ENCODE data around the gene RNF17. TPM values are rescaled to one million over a fixed set of nuclear protein-coding genes. Genes with fewer than 3 reads are reported as not detected.

RNF17 gene
- total and polyA plus RNA-seq, 2 donors (not counting 1 experiment from before 2014, with no cell fraction given) = not detected

DNA sequence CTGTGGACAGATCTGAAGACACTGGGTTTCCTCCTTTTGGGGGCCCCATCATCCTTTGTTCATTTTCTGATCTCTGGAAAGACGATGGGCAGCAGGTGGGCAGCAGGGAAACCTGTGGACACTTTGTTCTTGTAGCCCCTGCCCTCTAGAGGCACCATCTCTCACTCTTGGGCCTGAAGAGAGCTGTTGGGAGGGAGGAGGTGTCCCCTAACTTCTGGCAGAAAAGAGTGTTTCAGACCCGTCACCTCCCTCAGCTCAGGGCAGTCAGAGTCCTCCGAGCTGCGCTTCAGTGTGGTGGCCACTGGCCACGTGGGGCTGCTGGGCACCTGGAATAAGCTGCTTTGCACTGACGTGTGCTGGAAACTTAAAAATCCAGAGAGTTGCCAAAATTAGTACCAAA is 26.9 kb upstream of the RNF17 start:
- no peak overlapping the region for H3K27ac ChIP-seq (ENCODE audit: insufficient read depth, low read length)
- H2AFZ ChIP-seq (ENCODE audit: low read length) = no peak overlapping the region
- H3K36me3 ChIP-seq (ENCODE audit: control insufficient read depth, insufficient read depth, low read length) = no peaks in the 10 kb centered on the region
- no peaks in the 10 kb centered on the region for H3K4me1 ChIP-seq (ENCODE audit: control insufficient read depth, extremely low read depth, insufficient read depth, low read length)
- H3K79me2 ChIP-seq (ENCODE audit: control insufficient read depth, insufficient read depth, low read length) = no peaks in the 10 kb centered on the region
- DNase-seq (ENCODE audit: low read depth in 2 of 2) = no peak
- H3K9ac ChIP-seq (ENCODE audit: insufficient read depth, low read length) = no peak overlapping the region
- no peaks in the 10 kb centered on the region for H4K20me1 ChIP-seq (ENCODE audit: control insufficient read depth, extremely low read depth, insufficient read depth, low read length)
- no peak overlapping the region for H3K4me3 ChIP-seq (replicated peaks in 1 of 4; ENCODE audit: control extremely low read depth in 1 of 4, insufficient read depth in 1 of 4, low read depth in 3 of 4, low read length in 4 of 4)
- no peak for TF ChIP-seq EZH2 (IDR thresholded peaks at IDR 0.05; ENCODE audit: low read length, missing control alignments)
- TF ChIP-seq, protein P1, sequence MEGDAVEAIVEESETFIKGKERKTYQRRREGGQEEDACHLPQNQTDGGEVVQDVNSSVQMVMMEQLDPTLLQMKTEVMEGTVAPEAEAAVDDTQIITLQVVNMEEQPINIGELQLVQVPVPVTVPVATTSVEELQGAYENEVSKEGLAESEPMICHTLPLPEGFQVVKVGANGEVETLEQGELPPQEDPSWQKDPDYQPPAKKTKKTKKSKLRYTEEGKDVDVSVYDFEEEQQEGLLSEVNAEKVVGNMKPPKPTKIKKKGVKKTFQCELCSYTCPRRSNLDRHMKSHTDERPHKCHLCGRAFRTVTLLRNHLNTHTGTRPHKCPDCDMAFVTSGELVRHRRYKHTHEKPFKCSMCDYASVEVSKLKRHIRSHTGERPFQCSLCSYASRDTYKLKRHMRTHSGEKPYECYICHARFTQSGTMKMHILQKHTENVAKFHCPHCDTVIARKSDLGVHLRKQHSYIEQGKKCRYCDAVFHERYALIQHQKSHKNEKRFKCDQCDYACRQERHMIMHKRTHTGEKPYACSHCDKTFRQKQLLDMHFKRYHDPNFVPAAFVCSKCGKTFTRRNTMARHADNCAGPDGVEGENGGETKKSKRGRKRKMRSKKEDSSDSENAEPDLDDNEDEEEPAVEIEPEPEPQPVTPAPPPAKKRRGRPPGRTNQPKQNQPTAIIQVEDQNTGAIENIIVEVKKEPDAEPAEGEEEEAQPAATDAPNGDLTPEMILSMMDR (conservative IDR thresholded peaks at IDR 0.05 in 1 of 2, IDR thresholded peaks at IDR 0.05 in 1 of 2; ENCODE audit: low read depth in 1 of 2, low read length in 2 of 2) = no peak
- H3K27me3 ChIP-seq (ENCODE audit: control insufficient read depth, insufficient read depth, low read length) = no peaks in the 10 kb centered on the region
- H3K9me3 ChIP-seq (ENCODE audit: control insufficient read depth, insufficient read depth, low read depth, low read length) = no peaks in the 10 kb centered on the region
- H3K4me2 ChIP-seq (ENCODE audit: extremely low read depth, insufficient read depth, low read length) = no peak overlapping the region

DNA sequence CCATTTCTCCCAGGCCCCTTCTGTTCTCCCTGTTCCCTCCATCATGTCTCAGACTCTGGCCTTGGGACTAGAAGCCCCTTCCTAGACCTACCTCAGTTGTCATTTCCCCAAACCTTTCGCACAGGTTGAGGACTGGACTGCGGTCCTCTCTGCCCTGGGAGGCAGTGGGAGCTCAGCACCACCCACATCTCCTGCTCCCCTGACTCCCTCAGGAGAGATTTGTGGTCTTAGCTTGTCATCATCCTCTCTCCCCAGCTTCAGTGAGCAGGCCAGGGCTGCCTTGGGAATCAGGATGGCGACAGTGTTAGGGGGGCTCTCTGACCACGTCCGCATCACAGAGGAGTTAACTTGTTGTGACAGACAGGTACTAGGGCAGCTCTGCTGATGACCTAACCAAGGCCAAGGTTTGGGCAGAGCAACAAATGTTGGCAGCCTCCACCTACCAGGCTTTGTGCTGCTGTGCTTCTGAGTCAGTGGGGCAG is 25.6 kb upstream of the RNF17 start:
- H3K4me2 ChIP-seq (ENCODE audit: extremely low read depth, insufficient read depth, low read length) = no peak overlapping the region
- no peaks in the 10 kb centered on the region for H3K4me1 ChIP-seq (ENCODE audit: control insufficient read depth, extremely low read depth, insufficient read depth, low read length)
- no peaks in the 10 kb centered on the region for H3K79me2 ChIP-seq (ENCODE audit: control insufficient read depth, insufficient read depth, low read length)
- H3K36me3 ChIP-seq (ENCODE audit: control insufficient read depth, insufficient read depth, low read length) = no peaks in the 10 kb centered on the region
- no peaks in the 10 kb centered on the region for H3K27me3 ChIP-seq (ENCODE audit: control insufficient read depth, insufficient read depth, low read length)
- H2AFZ ChIP-seq (ENCODE audit: low read length) = no peak overlapping the region
- no peaks in the 10 kb centered on the region for H4K20me1 ChIP-seq (ENCODE audit: control insufficient read depth, extremely low read depth, insufficient read depth, low read length)
- no peaks in the 10 kb centered on the region for H3K9me3 ChIP-seq (ENCODE audit: control insufficient read depth, insufficient read depth, low read depth, low read length)
- no peak for TF ChIP-seq EZH2 (IDR thresholded peaks at IDR 0.05; ENCODE audit: low read length, missing control alignments)
- TF ChIP-seq, protein P1 (conservative IDR thresholded peaks at IDR 0.05 in 1 of 2, IDR thresholded peaks at IDR 0.05 in 1 of 2; ENCODE audit: low read depth in 1 of 2, low read length in 2 of 2) = no peak
- DNase-seq (ENCODE audit: low read depth in 2 of 2) = no peak
- H3K4me3 ChIP-seq (replicated peaks in 1 of 4; ENCODE audit: control extremely low read depth in 1 of 4, insufficient read depth in 1 of 4, low read depth in 3 of 4, low read length in 4 of 4) = no peak overlapping the region
- no peak overlapping the region for H3K27ac ChIP-seq (ENCODE audit: insufficient read depth, low read length)
- H3K9ac ChIP-seq (ENCODE audit: insufficient read depth, low read length) = no peak overlapping the region

DNA sequence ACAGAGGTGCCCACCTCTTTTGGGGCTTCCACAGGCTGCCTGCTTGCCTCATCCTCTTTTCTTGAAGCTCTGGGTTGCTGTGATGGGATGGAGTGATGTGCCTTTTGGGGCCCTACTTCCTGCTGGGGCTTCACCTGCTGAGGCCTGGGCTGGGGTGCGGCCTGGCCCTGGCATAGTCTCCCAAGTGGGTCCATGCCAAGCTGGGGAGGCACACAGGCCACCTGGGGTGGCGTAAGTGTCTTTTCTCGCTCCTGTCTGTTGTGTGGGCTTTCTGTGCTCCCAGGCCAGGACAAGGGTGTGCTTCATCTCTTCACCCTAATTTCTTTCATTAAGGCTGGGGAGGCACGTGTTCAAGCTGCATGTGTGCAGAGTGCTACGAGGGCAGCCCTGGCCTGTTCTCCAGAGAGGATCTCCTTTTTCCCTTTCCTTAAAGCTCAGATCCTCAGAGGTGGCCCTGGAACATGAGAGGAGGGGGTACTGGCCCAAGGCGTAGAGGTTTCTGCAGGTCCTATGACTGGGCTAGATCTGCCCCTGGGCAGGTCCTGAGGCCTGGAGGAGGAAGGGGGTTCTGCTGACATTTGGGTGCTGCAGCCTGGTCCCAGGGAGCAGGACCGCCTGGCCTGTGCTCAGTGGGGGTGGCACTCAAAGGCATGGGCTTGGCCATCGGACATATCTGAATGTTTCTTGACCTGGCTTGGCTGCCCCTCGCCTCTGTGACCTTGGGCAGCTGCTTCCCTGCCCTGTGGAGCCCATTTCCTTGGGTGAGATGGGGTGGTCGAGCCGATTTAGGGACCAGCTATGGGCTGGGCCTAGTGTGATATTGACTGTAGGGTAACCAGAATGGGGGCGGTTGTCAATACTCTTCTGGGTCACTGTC is 23.7 kb upstream of the RNF17 start:
- TF ChIP-seq EZH2 (IDR thresholded peaks at IDR 0.05; ENCODE audit: low read length, missing control alignments) = no peak
- Histone ChIP-seq H3K4me2 (ENCODE audit: extremely low read depth, insufficient read depth, low read length) (no peak overlapping the region), H3K4me1 (ENCODE audit: control insufficient read depth, extremely low read depth, insufficient read depth, low read length) (no peaks in the 10 kb centered on the region), H3K27me3 (ENCODE audit: control insufficient read depth, insufficient read depth, low read length) (peaks cover 2% of the 10 kb centered on the region), H3K4me3 (replicated peaks in 1 of 4; ENCODE audit: control extremely low read depth in 1 of 4, insufficient read depth in 1 of 4, low read depth in 3 of 4, low read length in 4 of 4) (no peak overlapping the region), H3K9me3 (ENCODE audit: control insufficient read depth, insufficient read depth, low read depth, low read length) (no peaks in the 10 kb centered on the region), H3K9ac (ENCODE audit: insufficient read depth, low read length) (no peak overlapping the region), H3K79me2 (ENCODE audit: control insufficient read depth, insufficient read depth, low read length) (no peaks in the 10 kb centered on the region), H4K20me1 (ENCODE audit: control insufficient read depth, extremely low read depth, insufficient read depth, low read length) (no peaks in the 10 kb centered on the region), H3K27ac (ENCODE audit: insufficient read depth, low read length) (no peak overlapping the region), H2AFZ (ENCODE audit: low read length) (no peak overlapping the region), H3K36me3 (ENCODE audit: control insufficient read depth, insufficient read depth, low read length) (no peaks in the 10 kb centered on the region)
- DNase-seq (ENCODE audit: low read depth in 2 of 2) = no peak
